H9 (cell line): ENCODE data around the gene MT3. TPM values are rescaled to one million over a fixed set of nuclear protein-coding genes. Genes with fewer than 3 reads are reported as not detected.

Source experiments
- DNase-seq: peaks from one replicate; pipeline ENCODE4 v3.0.0-alpha.2; 2017
- H2AFZ ChIP-seq: one replicate; pipeline ENCODE4 v1.6.1; 2013; ENCODE audit warnings: mild to moderate bottlenecking, low read length, control low read depth, moderate library complexity
- H2AK5ac ChIP-seq: 2 replicates; pipeline ENCODE4 v1.6.1; 2013; ENCODE audit warnings: low read length, control low read depth, mixed read lengths; ENCODE audit not compliant: insufficient read length
- H2BK120ac ChIP-seq: one replicate; pipeline ENCODE4 v1.6.1; 2013; ENCODE audit warnings: low read depth, mild to moderate bottlenecking, low read length, control low read depth, inconsistent platforms; ENCODE audit not compliant: poor library complexity, severe bottlenecking
- H2BK12ac ChIP-seq: 2 replicates; pipeline ENCODE4 v1.6.1; 2013; ENCODE audit warnings: low read length, control low read depth, mixed read lengths, low read depth; ENCODE audit not compliant: insufficient read length
- H2BK15ac ChIP-seq: 2 replicates; pipeline ENCODE4 v1.6.1; 2013; ENCODE audit warnings: low read depth, low read length, control low read depth
- H2BK20ac ChIP-seq: one replicate; pipeline ENCODE4 v1.6.1; 2013; ENCODE audit warnings: low read depth, mild to moderate bottlenecking, low read length, control low read depth, inconsistent platforms; ENCODE audit not compliant: poor library complexity, severe bottlenecking
- H2BK5ac ChIP-seq: 2 replicates; pipeline ENCODE4 v1.6.1; 2013; ENCODE audit warnings: low read length, control low read depth, mixed read lengths; ENCODE audit not compliant: insufficient read length
- H3K14ac ChIP-seq: 2 replicates; pipeline ENCODE4 v1.6.1; 2013; ENCODE audit warnings: low read length, control low read depth; ENCODE audit not compliant: insufficient read depth
- H3K18ac ChIP-seq: 2 replicates; pipeline ENCODE4 v1.6.1; 2013; ENCODE audit warnings: low read depth, mild to moderate bottlenecking, mixed read lengths, low read length, control low read depth; ENCODE audit not compliant: insufficient read length
- H3K23ac ChIP-seq: 2 replicates; pipeline ENCODE4 v1.6.1; 2013; ENCODE audit warnings: low read length, control low read depth, mixed read lengths, low read depth; ENCODE audit not compliant: insufficient read length
- H3K23me2 ChIP-seq: 2 replicates; pipeline ENCODE4 v1.6.1; 2013; ENCODE audit warnings: low read depth, mild to moderate bottlenecking, mixed read lengths, low read length, control low read depth; ENCODE audit not compliant: insufficient read length, poor library complexity, severe bottlenecking
- H3K27ac ChIP-seq: 2 replicates; pipeline ENCODE4 v1.5.1; 2013; ENCODE audit warnings: low read length, control low read depth, mixed read lengths, low read depth; ENCODE audit not compliant: insufficient read length
- H3K27me3 ChIP-seq: 2 replicates; pipeline ENCODE4 v1.6.1; 2013; ENCODE audit warnings: low read length, control low read depth, inconsistent platforms; ENCODE audit not compliant: insufficient read depth
- H3K4ac ChIP-seq: 2 replicates; pipeline ENCODE4 v1.6.1; 2013; ENCODE audit warnings: low read depth, mild to moderate bottlenecking, control low read depth, inconsistent platforms, low read length, moderate library complexity
- H3K4me1 ChIP-seq: 2 replicates; pipeline ENCODE4 v1.6.1; 2013; ENCODE audit warnings: low read length, control low read depth, inconsistent platforms; ENCODE audit not compliant: insufficient read depth
- H3K4me2 ChIP-seq: 2 replicates; pipeline ENCODE4 v1.6.1; 2013; ENCODE audit warnings: low read length, control low read depth, mixed read lengths; ENCODE audit not compliant: insufficient read length, insufficient read depth
- H3K56ac ChIP-seq: 2 replicates; pipeline ENCODE4 v1.6.1; 2013; ENCODE audit warnings: low read depth, mild to moderate bottlenecking, mixed read lengths, low read length, control low read depth; ENCODE audit not compliant: insufficient read length
- H3K79me1 ChIP-seq: 2 replicates; pipeline ENCODE4 v1.6.1; 2013; ENCODE audit warnings: low read depth, mild to moderate bottlenecking, moderate library complexity, low read length, control low read depth, inconsistent platforms; ENCODE audit not compliant: insufficient read depth, poor library complexity, severe bottlenecking
- H3K79me2 ChIP-seq: 2 replicates; pipeline ENCODE4 v1.6.1; 2013; ENCODE audit warnings: low read length, control low read depth, inconsistent platforms; ENCODE audit not compliant: insufficient read depth
- H3K9ac ChIP-seq: 2 replicates; pipeline ENCODE4 v1.6.1; 2013; ENCODE audit warnings: low read length, control low read depth, mixed read lengths; ENCODE audit not compliant: insufficient read length; ENCODE audit errors: extremely low read depth
- H3K9me3 ChIP-seq: one replicate; pipeline ENCODE4 v1.6.1; 2013; ENCODE audit warnings: low read depth, low read length, inconsistent platforms; ENCODE audit not compliant: control insufficient read depth
- H3T11ph ChIP-seq: one replicate; pipeline ENCODE4 v1.6.1; 2013; ENCODE audit warnings: mild to moderate bottlenecking, low read length, control low read depth, inconsistent platforms
- H4K20me1 ChIP-seq: one replicate; pipeline ENCODE4 v1.6.1; 2013; ENCODE audit not compliant: control insufficient read depth, insufficient read length, insufficient read depth
- H4K5ac ChIP-seq: 2 replicates; pipeline ENCODE4 v1.6.1; 2013; ENCODE audit warnings: low read depth, mild to moderate bottlenecking, mixed read lengths, low read length, control low read depth; ENCODE audit not compliant: insufficient read length
- H4K8ac ChIP-seq: replicated peaks from 2 replicates; pipeline ENCODE4 v1.6.1; 2013; ENCODE audit warnings: low read length, control low read depth, mixed read lengths, low read depth; ENCODE audit not compliant: insufficient read length
- H4K91ac ChIP-seq: 2 replicates; pipeline ENCODE4 v1.6.1; 2013; ENCODE audit warnings: low read depth, mild to moderate bottlenecking, moderate library complexity, mixed read lengths, low read length, control low read depth; ENCODE audit not compliant: insufficient read length
- H3K27ac Mint-ChIP-seq, 3 experiments: 2 replicates in 2 of 3; 3 replicates in 1 of 3; pipeline ENCODE4 v1.8.0; 2020 to 2021; ENCODE audit warnings: mixed read lengths in 3 of 3, mild to moderate bottlenecking in 1 of 3, moderate library complexity in 1 of 3
- H3K27me3 Mint-ChIP-seq: 2 replicates; pipeline ENCODE4 v1.8.0; 2021; ENCODE audit warnings: low read depth, mild to moderate bottlenecking, moderate library complexity, mixed read lengths
- H3K36me3 Mint-ChIP-seq, 3 experiments: 2 replicates in 2 of 3; 3 replicates in 1 of 3; pipeline ENCODE4 v1.8.0; 2020 to 2021; ENCODE audit warnings: low read depth in 3 of 3, mixed read lengths in 3 of 3; ENCODE audit not compliant: insufficient read depth in 1 of 3
- H3K4me1 Mint-ChIP-seq, 2 experiments: 2 replicates each; pipeline ENCODE4 v1.8.0; 2020; ENCODE audit warnings: mixed read lengths in 2 of 2
- H3K4me3 Mint-ChIP-seq, 2 experiments: 2 replicates in 1 of 2; 3 replicates in 1 of 2; pipeline ENCODE4 v1.8.0; 2020 to 2021; ENCODE audit warnings: mild to moderate bottlenecking in 2 of 2, mixed read lengths in 2 of 2, moderate library complexity in 1 of 2
- H3K9me3 Mint-ChIP-seq, 2 experiments: 2 replicates in 1 of 2; 3 replicates in 1 of 2; pipeline ENCODE4 v1.8.0; 2020; ENCODE audit warnings: mild to moderate bottlenecking in 2 of 2, mixed read lengths in 2 of 2, moderate library complexity in 1 of 2
- WGBS: extraction: QIAGEN DNeasy Blood & Tissue Kit; methylation state at CpG from one replicate; pipeline ENCODE4 v1.1.7; 2013; ENCODE audit warnings: missing lambda C conversion rate, low lambda C conversion rate, mixed read lengths; ENCODE audit not compliant: insufficient read length; ENCODE audit errors: extremely low coverage; 5-methylcytosine and 5-hydroxymethylcytosine counted together
- total RNA-seq: library from RNA; stranded (reverse); gene quantifications from 2 replicates; pipeline ENCODE4 v1.2.1, GENCODE V29; 2021
- TF ChIP-seq, protein P1 (sequence below): fragments of 200-600 bp; sonication (generic); conservative IDR thresholded peaks from 3 replicates; pipeline ENCODE4 v1.8.0; 2021; ENCODE audit warnings: antibody characterized with exemption, mild to moderate bottlenecking

MT3 gene
- total RNA-seq, 1 experiment from 2014 or later = not detected

DNA sequence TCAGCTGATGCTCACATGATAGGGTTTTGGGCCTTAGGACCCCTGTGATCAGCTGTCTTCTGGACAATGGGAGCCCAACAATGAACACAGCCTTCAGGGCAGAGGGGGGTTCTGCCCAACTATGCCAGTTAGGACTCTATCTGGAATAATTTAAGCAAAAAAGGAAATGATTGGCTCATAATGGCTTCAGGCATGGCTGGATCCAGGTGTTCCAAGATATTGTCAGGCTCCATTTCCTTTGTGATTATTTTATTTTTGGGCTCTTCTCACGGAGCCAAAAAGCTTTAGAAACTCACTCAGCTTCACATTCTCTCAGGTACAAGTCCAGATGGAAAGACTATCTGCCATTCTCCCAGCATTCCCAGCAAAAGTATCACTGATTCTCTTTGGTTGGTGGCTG lies 16.1 kb downstream of the MT3 start:
- WGBS = no CpG with 5 or more reads among the region's 1 CpG

More for the DNA sequence above, 16.1 kb downstream of the MT3 start:
- Mint-ChIP-seq H3K4me1 (peaks cover 31 to 37% of the 10 kb centered on the region in 2 experiments), H3K27ac (no peak overlapping the region), H3K4me3 (no peak overlapping the region), H3K36me3 (no peaks in the 10 kb centered on the region), H3K27me3 (peaks cover 79% of the 10 kb centered on the region), H3K9me3 (no peaks in the 10 kb centered on the region)
- DNase-seq = no peak
- Histone ChIP-seq H2BK120ac (no peak overlapping the region), H3K23me2 (peaks cover 8% of the 10 kb centered on the region), H2AFZ (no peak overlapping the region), H3K18ac (no peak overlapping the region), H2BK15ac (no peak overlapping the region), H2BK5ac (no peak overlapping the region), H3K9me3 (no peaks in the 10 kb centered on the region), H3K27ac (no peak overlapping the region), H3K14ac (no peak overlapping the region), H3K4me1 (peaks cover 5% of the 10 kb centered on the region; the same call in 1 of the 2 replicates), H3K9ac (no peak overlapping the region), H4K8ac (no peak overlapping the region), H3K4me2 (no peak overlapping the region), H3K27me3 (peaks cover 18% of the 10 kb centered on the region; the same call in 1 of the 2 replicates), H4K5ac (no peak overlapping the region), H2AK5ac (no peak overlapping the region), H3T11ph (no peak overlapping the region), H3K79me1 (no peaks in the 10 kb centered on the region), H4K20me1 (no peaks in the 10 kb centered on the region), H4K91ac (no peak overlapping the region), H2BK12ac (no peak overlapping the region), H3K4ac (no peak overlapping the region), H2BK20ac (no peak overlapping the region), H3K23ac (no peak overlapping the region), H3K56ac (no peak overlapping the region), H3K79me2 (no peaks in the 10 kb centered on the region)
- TF ChIP-seq, protein P1, sequence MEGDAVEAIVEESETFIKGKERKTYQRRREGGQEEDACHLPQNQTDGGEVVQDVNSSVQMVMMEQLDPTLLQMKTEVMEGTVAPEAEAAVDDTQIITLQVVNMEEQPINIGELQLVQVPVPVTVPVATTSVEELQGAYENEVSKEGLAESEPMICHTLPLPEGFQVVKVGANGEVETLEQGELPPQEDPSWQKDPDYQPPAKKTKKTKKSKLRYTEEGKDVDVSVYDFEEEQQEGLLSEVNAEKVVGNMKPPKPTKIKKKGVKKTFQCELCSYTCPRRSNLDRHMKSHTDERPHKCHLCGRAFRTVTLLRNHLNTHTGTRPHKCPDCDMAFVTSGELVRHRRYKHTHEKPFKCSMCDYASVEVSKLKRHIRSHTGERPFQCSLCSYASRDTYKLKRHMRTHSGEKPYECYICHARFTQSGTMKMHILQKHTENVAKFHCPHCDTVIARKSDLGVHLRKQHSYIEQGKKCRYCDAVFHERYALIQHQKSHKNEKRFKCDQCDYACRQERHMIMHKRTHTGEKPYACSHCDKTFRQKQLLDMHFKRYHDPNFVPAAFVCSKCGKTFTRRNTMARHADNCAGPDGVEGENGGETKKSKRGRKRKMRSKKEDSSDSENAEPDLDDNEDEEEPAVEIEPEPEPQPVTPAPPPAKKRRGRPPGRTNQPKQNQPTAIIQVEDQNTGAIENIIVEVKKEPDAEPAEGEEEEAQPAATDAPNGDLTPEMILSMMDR = no peak
